ENCODE data around the gene SMIM21. TPM values are rescaled to one million over a fixed set of nuclear protein-coding genes. Genes with fewer than 3 reads are reported as not detected.

Gene SMIM21
- polyA plus RNA-seq, 3 donors, result not detected

DNA sequence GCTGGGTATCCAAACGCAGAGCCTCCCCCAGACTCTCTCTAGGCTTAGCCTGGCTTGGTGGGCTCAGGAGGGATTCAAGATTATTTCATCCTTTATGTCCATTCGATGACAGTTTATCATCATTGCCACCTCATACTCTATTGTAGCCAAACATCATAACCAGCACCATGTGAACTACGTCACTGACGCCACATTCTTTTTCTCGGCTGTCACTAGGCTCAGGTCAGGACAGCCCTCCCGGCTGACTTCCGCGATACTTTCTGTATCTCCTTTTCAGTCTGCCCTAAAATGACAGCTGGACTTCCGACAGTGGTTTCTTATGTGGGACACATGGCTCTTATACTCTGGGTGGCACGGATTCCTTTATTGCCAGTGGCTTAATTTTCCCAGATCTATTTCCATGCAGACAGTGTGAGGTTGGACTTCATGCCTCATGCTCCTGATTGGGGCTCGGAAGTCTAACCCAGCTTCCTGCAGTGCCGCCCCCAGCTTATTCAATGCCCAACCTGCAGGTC is 39.8 kb upstream of the SMIM21 start:
- Histone ChIP-seq H3K9me3 (replicated peaks in 1 of 2; ENCODE audit: control insufficient read depth in 1 of 2, insufficient read depth in 1 of 2, low read length in 2 of 2) (no peaks in the 10 kb centered on the region), H3K79me2 (ENCODE audit: insufficient read depth, low read length) (no peaks in the 10 kb centered on the region), H3K36me3 (replicated peaks in 1 of 2; ENCODE audit: control insufficient read depth in 1 of 2, insufficient read depth in 2 of 2, low read length in 2 of 2) (no peaks in the 10 kb centered on the region), H3K27me3 (ENCODE audit: control insufficient read depth in 2 of 2, insufficient read depth in 2 of 2, low read length in 2 of 2) (no peaks in the 10 kb centered on the region), H4K20me1 (ENCODE audit: insufficient read depth, low read length) (no peaks in the 10 kb centered on the region), H2AFZ (ENCODE audit: insufficient read depth, low read depth, low read length, poor library complexity, severe bottlenecking) (no peak overlapping the region), H3K4me3 (replicated peaks in 1 of 3; ENCODE audit: low read depth in 2 of 3, low read length in 3 of 3) (no peak overlapping the region), H3K4me2 (replicated peaks; ENCODE audit: extremely low read depth, low read length, poor library complexity, severe bottlenecking) (no peak overlapping the region), H3K9ac (ENCODE audit: insufficient read depth, low read length, poor library complexity, severe bottlenecking) (no peak overlapping the region), H3K27ac (ENCODE audit: low read depth in 1 of 2, low read length in 2 of 2) (no peak overlapping the region), H3K4me1 (ENCODE audit: control insufficient read depth in 1 of 2, insufficient read depth in 2 of 2, low read length in 2 of 2) (no peaks in the 10 kb centered on the region)
- Mint-ChIP-seq H3K4me1 (no peaks in the 10 kb centered on the region), H3K9me3 (peaks cover 0 to 3% (median 0%) of the 10 kb centered on the region in 7 donors), H3K27ac (no peak overlapping the region), H3K4me3 (no peak overlapping the region), H3K36me3 (no peaks in the 10 kb centered on the region), H3K27me3 (ENCODE audit: low read depth in 3 of 3) (peaks cover 6 to 9% (median 7%) of the 10 kb centered on the region in 3 donors)
- no peak for DNase-seq
- WGBS (ENCODE audit: insufficient coverage), result 94% methylated on average over 11 of the region's 12 CpGs
- TF ChIP-seq, protein P1, sequence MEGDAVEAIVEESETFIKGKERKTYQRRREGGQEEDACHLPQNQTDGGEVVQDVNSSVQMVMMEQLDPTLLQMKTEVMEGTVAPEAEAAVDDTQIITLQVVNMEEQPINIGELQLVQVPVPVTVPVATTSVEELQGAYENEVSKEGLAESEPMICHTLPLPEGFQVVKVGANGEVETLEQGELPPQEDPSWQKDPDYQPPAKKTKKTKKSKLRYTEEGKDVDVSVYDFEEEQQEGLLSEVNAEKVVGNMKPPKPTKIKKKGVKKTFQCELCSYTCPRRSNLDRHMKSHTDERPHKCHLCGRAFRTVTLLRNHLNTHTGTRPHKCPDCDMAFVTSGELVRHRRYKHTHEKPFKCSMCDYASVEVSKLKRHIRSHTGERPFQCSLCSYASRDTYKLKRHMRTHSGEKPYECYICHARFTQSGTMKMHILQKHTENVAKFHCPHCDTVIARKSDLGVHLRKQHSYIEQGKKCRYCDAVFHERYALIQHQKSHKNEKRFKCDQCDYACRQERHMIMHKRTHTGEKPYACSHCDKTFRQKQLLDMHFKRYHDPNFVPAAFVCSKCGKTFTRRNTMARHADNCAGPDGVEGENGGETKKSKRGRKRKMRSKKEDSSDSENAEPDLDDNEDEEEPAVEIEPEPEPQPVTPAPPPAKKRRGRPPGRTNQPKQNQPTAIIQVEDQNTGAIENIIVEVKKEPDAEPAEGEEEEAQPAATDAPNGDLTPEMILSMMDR (IDR thresholded peaks at IDR 0.05), result no peak
- intact Hi-C loops (cut with micrococcal nuclease), result no loop called here

DNA sequence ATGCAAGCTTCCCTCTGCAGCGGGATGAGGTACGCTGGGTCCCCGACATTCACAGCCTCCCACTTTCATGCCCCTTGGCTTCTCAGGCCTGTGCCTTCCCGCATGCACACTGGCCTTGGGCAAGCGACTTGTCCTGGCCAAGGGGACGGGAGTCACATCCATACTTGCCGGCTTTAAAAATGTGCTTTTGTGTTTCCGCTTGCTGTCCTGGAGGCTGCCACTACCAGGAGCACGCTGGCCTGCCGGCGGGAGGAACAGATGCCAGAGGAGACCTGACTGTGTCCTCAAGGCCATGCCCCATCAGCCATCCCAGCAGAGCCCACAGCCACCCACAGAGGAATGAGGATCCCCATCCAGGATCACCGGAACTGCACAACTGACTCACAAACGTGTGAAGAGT is 36.9 kb upstream of the SMIM21 start:
- no peak for DNase-seq
- H3K4me3 Mint-ChIP-seq, result no peak overlapping the region

More for the DNA sequence above, 36.9 kb upstream of the SMIM21 start:
- no peaks in the 10 kb centered on the region for H3K36me3 ChIP-seq (replicated peaks in 1 of 2; ENCODE audit: control insufficient read depth in 1 of 2, insufficient read depth in 2 of 2, low read length in 2 of 2)
- H3K9me3 ChIP-seq (replicated peaks in 1 of 2; ENCODE audit: control insufficient read depth in 1 of 2, insufficient read depth in 1 of 2, low read length in 2 of 2), result peaks cover 0 to 4% of the 10 kb centered on the region in 2 donors
- H3K4me2 ChIP-seq (replicated peaks; ENCODE audit: extremely low read depth, low read length, poor library complexity, severe bottlenecking), result no peak overlapping the region
- TF ChIP-seq, protein P1 (IDR thresholded peaks at IDR 0.05), result no peak
- H2AFZ ChIP-seq (ENCODE audit: insufficient read depth, low read depth, low read length, poor library complexity, severe bottlenecking), result no peak overlapping the region
- Mint-ChIP-seq H3K4me1 (no peaks in the 10 kb centered on the region), H3K9me3 (peaks cover 0 to 10% (median 4%) of the 10 kb centered on the region in 7 donors), H3K27me3 (ENCODE audit: low read depth in 3 of 3) (peaks cover 6 to 10% (median 8%) of the 10 kb centered on the region in 3 donors), H3K27ac (no peak overlapping the region), H3K36me3 (no peaks in the 10 kb centered on the region)
- no peaks in the 10 kb centered on the region for H3K79me2 ChIP-seq (ENCODE audit: insufficient read depth, low read length)
- H4K20me1 ChIP-seq (ENCODE audit: insufficient read depth, low read length), result no peaks in the 10 kb centered on the region
- intact Hi-C loops (cut with micrococcal nuclease), result no loop called here
- H3K9ac ChIP-seq (ENCODE audit: insufficient read depth, low read length, poor library complexity, severe bottlenecking), result no peak overlapping the region
- H3K27me3 ChIP-seq (ENCODE audit: control insufficient read depth in 2 of 2, insufficient read depth in 2 of 2, low read length in 2 of 2), result no peaks in the 10 kb centered on the region
- 97% methylated on average over 12 of the region's 13 CpGs for WGBS (ENCODE audit: insufficient coverage)
- H3K4me1 ChIP-seq (ENCODE audit: control insufficient read depth in 1 of 2, insufficient read depth in 2 of 2, low read length in 2 of 2), result no peaks in the 10 kb centered on the region
- no peak overlapping the region for H3K4me3 ChIP-seq (replicated peaks in 1 of 3; ENCODE audit: low read depth in 2 of 3, low read length in 3 of 3)
- no peak overlapping the region for H3K27ac ChIP-seq (ENCODE audit: low read depth in 1 of 2, low read length in 2 of 2)
